B cell (primary cell): ENCODE data around the gene C2CD4A.

ENCODE experiments used
- CTCF ChIP-seq: fragments of 200-600 bp; IDR thresholded peaks from one replicate; pipeline ENCODE4 v1.8.0; 2022; ENCODE audit warnings: antibody characterized with exemption, mild to moderate bottlenecking
- EZH2 ChIP-seq: IDR thresholded peaks from 2 replicates; pipeline ENCODE4 v1.6.1; 2012; ENCODE audit warnings: borderline replicate concordance, low read depth, mild to moderate bottlenecking, moderate library complexity, low read length; ENCODE audit not compliant: insufficient read depth, poor library complexity, severe bottlenecking

- no peak for TF ChIP-seq CTCF
- TF ChIP-seq EZH2: no peak
These were observed 41.6 kb downstream of the C2CD4A start for GRCh38 chr15:62108411-62108810.
